ENCODE measurements around the gene IFT88.
A peak's percentile ranks its signal among the peaks of the same experiment; 100 is the strongest.

Gene IFT88

DNA sequence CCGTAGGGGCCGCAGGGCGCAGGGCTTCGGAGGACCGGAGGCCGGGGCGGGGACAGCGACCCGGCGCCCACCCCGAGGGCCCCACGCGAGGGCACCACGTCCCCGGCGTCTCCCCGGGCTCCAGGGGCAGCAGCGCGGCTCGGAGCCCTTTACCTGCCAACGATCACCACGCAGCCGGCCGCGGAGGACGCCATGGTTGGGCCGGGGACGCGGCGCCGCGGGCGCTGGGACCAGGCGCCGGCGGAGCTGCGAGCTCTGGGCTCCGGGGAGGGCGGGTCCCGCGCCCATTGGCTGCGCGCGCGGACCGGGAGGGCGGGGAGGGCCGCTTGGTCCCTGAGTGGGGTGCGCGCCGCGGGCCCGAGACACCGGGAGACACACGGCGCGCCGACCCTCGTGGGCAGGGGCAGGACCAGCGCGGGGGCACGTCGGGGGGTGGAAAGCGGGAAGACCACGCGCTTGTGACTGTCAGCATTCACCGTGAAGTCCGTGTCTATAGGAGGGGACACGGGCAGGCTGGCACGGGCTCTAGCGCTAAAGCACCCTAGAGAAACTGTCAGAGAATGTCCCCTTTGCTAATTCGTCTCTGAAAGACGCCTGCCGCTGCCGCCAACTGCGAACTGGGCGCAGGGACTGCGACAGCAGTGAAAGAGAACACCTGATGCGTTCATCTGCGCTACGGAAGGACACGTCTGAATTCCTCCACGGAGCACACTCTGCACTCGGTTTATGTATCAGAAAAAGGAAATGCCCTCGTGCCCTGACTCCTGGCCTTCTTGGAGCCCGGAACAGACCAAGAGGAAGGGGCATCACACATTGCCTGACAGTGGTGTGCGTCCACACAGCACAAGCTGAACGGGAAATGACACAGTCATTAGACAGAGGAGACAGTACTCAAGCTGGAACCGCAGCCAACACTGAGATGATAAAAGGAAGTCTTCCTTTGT is 41.1 kb upstream of the IFT88 start, which contains the start of gene CRYL1:
Gene CRYL1, minus strand, starts transcription at position 257 of the 944 bp plus-strand sequence. Its CDS starts 63 bp downstream, at position 194.
- TF ChIP-seq, protein P1, sequence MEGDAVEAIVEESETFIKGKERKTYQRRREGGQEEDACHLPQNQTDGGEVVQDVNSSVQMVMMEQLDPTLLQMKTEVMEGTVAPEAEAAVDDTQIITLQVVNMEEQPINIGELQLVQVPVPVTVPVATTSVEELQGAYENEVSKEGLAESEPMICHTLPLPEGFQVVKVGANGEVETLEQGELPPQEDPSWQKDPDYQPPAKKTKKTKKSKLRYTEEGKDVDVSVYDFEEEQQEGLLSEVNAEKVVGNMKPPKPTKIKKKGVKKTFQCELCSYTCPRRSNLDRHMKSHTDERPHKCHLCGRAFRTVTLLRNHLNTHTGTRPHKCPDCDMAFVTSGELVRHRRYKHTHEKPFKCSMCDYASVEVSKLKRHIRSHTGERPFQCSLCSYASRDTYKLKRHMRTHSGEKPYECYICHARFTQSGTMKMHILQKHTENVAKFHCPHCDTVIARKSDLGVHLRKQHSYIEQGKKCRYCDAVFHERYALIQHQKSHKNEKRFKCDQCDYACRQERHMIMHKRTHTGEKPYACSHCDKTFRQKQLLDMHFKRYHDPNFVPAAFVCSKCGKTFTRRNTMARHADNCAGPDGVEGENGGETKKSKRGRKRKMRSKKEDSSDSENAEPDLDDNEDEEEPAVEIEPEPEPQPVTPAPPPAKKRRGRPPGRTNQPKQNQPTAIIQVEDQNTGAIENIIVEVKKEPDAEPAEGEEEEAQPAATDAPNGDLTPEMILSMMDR (IDR thresholded peaks at IDR 0.05; ENCODE audit: low read length, missing control alignments) = no peak
- H3K4me3 ChIP-seq (replicated peaks; ENCODE audit: low read depth, low read length) = peak within 1 kb of the TSS; percentile 75
- peak; percentile 65 for DNase-seq (ENCODE audit: low read depth)

DNA sequence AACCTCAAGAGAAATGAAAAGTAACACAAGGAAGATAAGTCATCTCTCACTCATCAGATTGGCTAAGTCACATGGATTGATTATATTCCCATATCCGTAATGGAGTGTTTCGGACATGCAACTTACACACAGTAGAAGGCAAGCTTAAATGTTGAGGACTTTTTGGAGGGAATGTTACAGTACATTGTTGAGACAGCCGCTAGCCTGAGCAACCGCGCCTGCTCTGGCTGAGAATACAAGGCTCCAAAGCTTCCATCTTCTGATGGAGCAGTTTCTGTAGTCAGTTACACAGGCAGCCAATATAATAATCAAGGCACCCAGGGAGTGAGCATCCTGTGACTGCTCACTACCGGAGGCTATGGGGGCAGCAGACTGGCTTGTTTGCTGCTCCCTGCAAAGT is 40.3 kb upstream of the IFT88 start:
- TF ChIP-seq, protein P1 (IDR thresholded peaks at IDR 0.05; ENCODE audit: low read length, missing control alignments) = no peak
- H3K4me3 ChIP-seq (replicated peaks; ENCODE audit: low read depth, low read length) = peak overlapping the region; percentile 75
- peak; percentile 36 for DNase-seq (ENCODE audit: low read depth)

DNA sequence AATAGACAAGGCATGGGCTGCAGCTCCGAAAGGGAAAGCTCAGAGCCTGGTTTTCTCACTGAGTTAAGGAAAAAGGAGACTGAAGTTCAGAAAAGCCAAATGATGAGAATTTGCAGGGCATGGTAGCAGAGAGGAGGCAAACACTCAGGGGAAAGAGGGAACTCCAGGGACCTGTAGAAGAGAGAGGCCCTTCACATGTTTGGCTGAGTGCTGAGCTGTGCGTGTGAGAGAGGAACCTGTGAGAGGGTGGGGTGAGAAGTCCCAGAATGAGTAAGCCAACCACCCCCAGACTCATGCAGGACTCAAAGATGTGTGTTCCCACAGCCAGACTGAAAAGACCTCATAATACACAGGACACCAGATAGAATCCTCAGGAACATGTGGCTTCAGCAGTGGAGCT is 38.5 kb upstream of the IFT88 start:
- H3K4me3 ChIP-seq (replicated peaks; ENCODE audit: low read depth, low read length) = no peak overlapping the region
- DNase-seq (ENCODE audit: low read depth) = no peak
- TF ChIP-seq, protein P1 (IDR thresholded peaks at IDR 0.05; ENCODE audit: low read length, missing control alignments) = no peak

DNA sequence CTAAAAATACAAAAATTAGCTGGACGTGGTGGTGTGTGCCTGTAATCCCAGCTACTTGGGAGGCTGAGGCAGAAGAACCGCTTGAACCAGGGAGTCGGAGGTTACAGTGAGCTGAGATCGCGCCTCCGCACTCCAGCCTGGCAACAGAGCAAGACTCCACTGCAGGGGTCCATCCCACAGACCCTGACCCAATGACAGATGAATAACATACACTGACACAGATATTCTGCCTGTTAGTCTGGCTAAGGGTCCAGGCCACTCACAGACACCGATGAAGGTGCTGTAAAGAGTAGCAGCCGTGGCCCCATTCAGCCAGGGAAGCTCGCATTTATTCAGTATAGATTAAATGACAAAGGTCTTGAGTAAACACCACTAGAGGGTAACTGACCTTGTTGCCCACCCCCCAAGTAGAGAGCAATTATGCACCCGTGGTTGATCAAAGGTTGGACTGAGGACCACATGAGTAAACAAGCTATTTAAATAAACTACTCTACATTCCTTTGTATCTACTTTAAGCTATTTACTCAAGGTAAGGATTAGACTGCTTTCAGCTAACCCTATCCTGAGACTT is 32.8 kb upstream of the IFT88 start:
- TF ChIP-seq, protein P1 (IDR thresholded peaks at IDR 0.05; ENCODE audit: low read length, missing control alignments) = no peak
- H3K4me3 ChIP-seq (replicated peaks; ENCODE audit: low read depth, low read length) = no peak overlapping the region
- DNase-seq (ENCODE audit: low read depth) = no peak

DNA sequence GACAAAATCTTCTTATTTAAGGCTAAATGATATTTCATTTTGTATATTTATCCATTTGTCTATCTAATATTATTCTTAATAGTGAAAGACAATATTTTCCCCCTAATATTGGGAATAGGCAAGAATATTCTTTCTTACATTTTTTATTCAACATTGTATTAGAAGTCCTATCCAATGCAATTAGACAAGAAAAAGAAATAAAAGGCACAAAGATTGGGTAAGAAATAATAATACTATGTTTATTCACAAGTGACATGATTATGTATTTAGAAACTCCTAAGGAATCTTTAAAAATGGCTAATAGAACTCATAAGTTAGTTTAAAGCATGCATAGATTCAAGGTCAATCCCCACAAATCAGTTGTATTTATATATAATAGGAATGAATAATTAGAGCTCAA is 30.0 kb upstream of the IFT88 start:
- no peak for DNase-seq (ENCODE audit: low read depth)
- TF ChIP-seq, protein P1 (IDR thresholded peaks at IDR 0.05; ENCODE audit: low read length, missing control alignments) = no peak
- no peak overlapping the region for H3K4me3 ChIP-seq (replicated peaks; ENCODE audit: low read depth, low read length)

DNA sequence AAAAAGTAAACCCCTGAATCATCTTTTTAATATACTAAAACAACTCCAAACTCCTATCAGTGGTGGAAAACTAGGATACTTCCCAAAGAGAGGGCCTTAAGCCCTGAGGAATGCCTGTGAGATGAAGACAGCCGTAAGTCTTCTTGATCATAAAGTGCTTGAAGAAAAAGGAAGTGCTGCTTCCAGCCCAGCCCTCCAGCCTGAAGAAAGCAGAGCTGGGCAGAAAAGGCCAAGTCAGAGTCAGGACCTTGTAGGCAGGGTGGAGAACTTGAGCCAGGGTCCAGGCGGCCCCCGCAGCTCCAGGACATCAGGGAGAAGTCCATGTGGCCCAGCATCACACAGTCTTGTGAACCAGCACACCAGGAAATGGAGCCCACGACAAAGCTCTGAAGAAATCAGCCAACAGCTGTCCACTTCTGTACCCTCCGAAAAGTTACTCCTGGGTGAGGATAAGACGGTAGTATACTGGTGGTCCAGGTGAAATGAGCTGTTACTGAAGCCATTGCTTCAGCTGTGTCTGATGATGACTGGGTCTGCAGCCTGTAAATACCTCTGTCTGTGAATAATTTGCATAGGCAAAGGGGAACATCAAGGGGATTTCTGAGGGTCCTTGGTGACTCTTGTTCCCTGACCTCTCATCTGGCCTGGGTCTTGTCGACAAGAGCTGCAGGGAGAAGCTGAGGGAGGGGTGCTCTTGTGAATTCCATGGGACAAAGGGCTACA is 22.6 kb upstream of the IFT88 start:
- no peak for DNase-seq (ENCODE audit: low read depth)
- TF ChIP-seq, protein P1 (IDR thresholded peaks at IDR 0.05; ENCODE audit: low read length, missing control alignments) = no peak
- no peak overlapping the region for H3K4me3 ChIP-seq (replicated peaks; ENCODE audit: low read depth, low read length)
